Stimulated activated CD4-positive, alpha-beta T cell treated with anti-CD3 and anti-CD28 coated beads, Interleukin-1b, Interleukin-23, amount 100 ng/mL, for 1 hour (primary cell): ENCODE data around the gene PCDHA13.
"Not testable (repeated sequence)": the region's sequence is repeated elsewhere in the genome, so short reads cannot be mapped to it uniquely, and the experiment has no call there.

Source experiments
- DNase-seq, 2 donors: peaks; one replicate each; pipeline ENCODE4 v3.0.0-alpha.2; 2020; ENCODE audit warnings: low read depth in 2 of 2

The PCDHA13 gene

GRCh38 chr5:140870221-140871201 lies 11.4 kb upstream of the PCDHA13 start:
- no peak for DNase-seq

- DNase-seq = no peak
These were observed 6.5 kb upstream of the PCDHA13 start, which contains the start of gene PCDHA12 for GRCh38 chr5:140875085-140876065. Gene PCDHA12, plus strand, starts transcription at chr5:140875308. Its CDS starts 165 bp downstream, at chr5:140875473.

- not testable (repeated sequence) for DNase-seq
These were observed 5.2 kb upstream of the PCDHA13 start for GRCh38 chr5:140876541-140877261.

GRCh38 chr5:140877262-140877581 lies 4.7 kb upstream of the PCDHA13 start:
- DNase-seq = no peak

- no peak for DNase-seq
These were observed 621 bp downstream of the PCDHA13 start for GRCh38 chr5:140882591-140882899.

- DNase-seq = no peak
These were observed 1.4 kb downstream of the PCDHA13 start for GRCh38 chr5:140883373-140883772.

- DNase-seq = no peak
These were observed 2.2 kb downstream of the PCDHA13 start for GRCh38 chr5:140883927-140884697.

GRCh38 chr5:140916325-140916724 lies 34.4 kb downstream of the PCDHA13 start:
- DNase-seq = no peak

- no peak for DNase-seq
These were observed 41.7 kb downstream of the PCDHA13 start for GRCh38 chr5:140923601-140924000.

- DNase-seq = no peak
These were observed 44.0 kb downstream of the PCDHA13 start, which contains the start of gene PCDHAC1 for GRCh38 chr5:140925806-140926442. Gene PCDHAC1, plus strand, starts transcription at chr5:140926299. Its CDS starts 594 bp downstream, at chr5:140926893.

- DNase-seq = no peak
These were observed 44.7 kb downstream of the PCDHA13 start for GRCh38 chr5:140926443-140927227.

- DNase-seq = no peak
These were observed 45.3 kb downstream of the PCDHA13 start for GRCh38 chr5:140927228-140927573.
